Uterus (tissue), 4 donors: ENCODE measurements around the gene CSDE1. TPM values are rescaled to one million over a fixed set of nuclear protein-coding genes. Genes with fewer than 3 reads are reported as not detected.

Experiments used
- DNase-seq, 2 donors: peaks; one replicate each; pipeline ENCODE4 v3.0.0-alpha.2; 2019 to 2020
- H3K27ac ChIP-seq, 2 donors: fragments of 200-600 bp; sonication (generic); 1 replicate in 1 of 2; 2 replicates in 1 of 2; pipeline ENCODE4 v1.5.1; 2016 to 2018
- H3K27me3 ChIP-seq, 2 donors: fragments of 200-600 bp; sonication (generic); one replicate each; pipeline ENCODE4 v1.5.1; 2018 to 2019; ENCODE audit warnings: control low read depth in 1 of 2
- H3K36me3 ChIP-seq, 2 donors: fragments of 200-600 bp; sonication (generic); one replicate each; pipeline ENCODE4 v1.5.1; 2019; ENCODE audit warnings: control low read depth in 1 of 2
- H3K4me1 ChIP-seq, 2 donors: fragments of 200-600 bp; sonication (generic); one replicate each; pipeline ENCODE4 v1.5.1; 2018 to 2019; ENCODE audit warnings: control low read depth in 1 of 2
- H3K4me3 ChIP-seq, 2 donors: fragments of 200-600 bp; sonication (generic); 1 replicate in 1 of 2; 2 replicates in 1 of 2; pipeline ENCODE4 v1.5.1; 2018 to 2019; ENCODE audit warnings: mild to moderate bottlenecking in 1 of 2
- H3K9me3 ChIP-seq, 2 donors: fragments of 200-600 bp; sonication (generic); one replicate each; pipeline ENCODE4 v1.5.1; 2019; ENCODE audit warnings: control low read depth in 1 of 2
- POLR2A ChIP-seq, 2 donors: fragments of 450-650 bp; IDR thresholded peaks; one replicate each; pipeline ENCODE4 v1.6.1; 2016; ENCODE audit warnings: antibody characterized with exemption in 2 of 2, mild to moderate bottlenecking in 1 of 2, moderate library complexity in 1 of 2
- intact Hi-C: fragments of 100-400 bp; cut with DNase I; formaldehyde crosslinking; loops from one replicate; pipeline ENCODE4 v1.15.1; 2023; ENCODE audit warnings: low total_unique reads
- total RNA-seq, 4 donors: library from RNA; depleted of rRNA in 3 of 4; stranded (reverse); fragments of >200 nt in 3 of 4; gene quantifications; one replicate each; pipeline versions ENCODE4 v1.1.0 to v1.2.4, GENCODE V29; 2014 to 2023
- TF ChIP-seq, protein P1 (sequence below), 4 experiments: fragments of 200-600 bp in 2 of 4; fragments of 450-650 bp in 2 of 4; sonication (generic) in 2 of 4; IDR thresholded peaks; one replicate each; pipeline ENCODE4 v1.5.1; 2016 to 2019; ENCODE audit warnings: antibody characterized with exemption in 4 of 4, mild to moderate bottlenecking in 2 of 4, moderate library complexity in 1 of 4
- donor health status: DM: yes; HTN: yes; CAD: no.

Gene CSDE1
- total RNA-seq, 4 donors from 2014 or later: 247 to 1,200 (median 856) TPM

DNA sequence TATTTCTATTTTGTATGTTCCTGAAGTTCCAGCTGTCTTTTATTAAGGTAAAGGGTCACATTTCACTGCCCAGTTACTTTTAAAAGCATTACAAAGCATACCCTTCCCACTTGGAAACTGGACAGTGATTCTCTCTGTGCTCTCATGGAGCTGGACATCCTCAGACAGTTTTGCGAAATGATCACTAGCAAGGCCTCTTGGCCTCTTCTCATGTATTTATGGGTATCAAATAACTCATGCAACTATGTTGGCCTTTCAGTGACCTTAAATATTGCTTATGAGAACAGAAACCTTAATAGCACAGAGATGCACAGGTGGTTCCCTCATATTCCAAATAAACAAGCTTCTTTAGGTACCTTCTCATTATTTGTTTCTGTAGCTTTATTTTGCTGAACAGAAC, 54.5 kb downstream of the CSDE1 start:
- no peak overlapping the region for H3K4me3 ChIP-seq
- TF ChIP-seq POLR2A (IDR thresholded peaks at IDR 0.05): no peak
- TF ChIP-seq, protein P1, sequence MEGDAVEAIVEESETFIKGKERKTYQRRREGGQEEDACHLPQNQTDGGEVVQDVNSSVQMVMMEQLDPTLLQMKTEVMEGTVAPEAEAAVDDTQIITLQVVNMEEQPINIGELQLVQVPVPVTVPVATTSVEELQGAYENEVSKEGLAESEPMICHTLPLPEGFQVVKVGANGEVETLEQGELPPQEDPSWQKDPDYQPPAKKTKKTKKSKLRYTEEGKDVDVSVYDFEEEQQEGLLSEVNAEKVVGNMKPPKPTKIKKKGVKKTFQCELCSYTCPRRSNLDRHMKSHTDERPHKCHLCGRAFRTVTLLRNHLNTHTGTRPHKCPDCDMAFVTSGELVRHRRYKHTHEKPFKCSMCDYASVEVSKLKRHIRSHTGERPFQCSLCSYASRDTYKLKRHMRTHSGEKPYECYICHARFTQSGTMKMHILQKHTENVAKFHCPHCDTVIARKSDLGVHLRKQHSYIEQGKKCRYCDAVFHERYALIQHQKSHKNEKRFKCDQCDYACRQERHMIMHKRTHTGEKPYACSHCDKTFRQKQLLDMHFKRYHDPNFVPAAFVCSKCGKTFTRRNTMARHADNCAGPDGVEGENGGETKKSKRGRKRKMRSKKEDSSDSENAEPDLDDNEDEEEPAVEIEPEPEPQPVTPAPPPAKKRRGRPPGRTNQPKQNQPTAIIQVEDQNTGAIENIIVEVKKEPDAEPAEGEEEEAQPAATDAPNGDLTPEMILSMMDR (IDR thresholded peaks at IDR 0.05): no peak
- DNase-seq: no peak
- H3K27me3 ChIP-seq: no peaks in the 10 kb centered on the region
- no peaks in the 10 kb centered on the region for H3K9me3 ChIP-seq
- intact Hi-C loops: no loop called here
- no peak overlapping the region for H3K27ac ChIP-seq
- no peaks in the 10 kb centered on the region for H3K4me1 ChIP-seq
- H3K36me3 ChIP-seq: no peaks in the 10 kb centered on the region

- TF ChIP-seq, protein P1 (IDR thresholded peaks at IDR 0.05): no peak
- TF ChIP-seq POLR2A (IDR thresholded peaks at IDR 0.05): no peak
- H3K4me3 ChIP-seq: no peak overlapping the region
- intact Hi-C loops: no loop called here
Measured at GRCh38 chr1:114702737-114703136, 55.0 kb downstream of the CSDE1 start.

DNA sequence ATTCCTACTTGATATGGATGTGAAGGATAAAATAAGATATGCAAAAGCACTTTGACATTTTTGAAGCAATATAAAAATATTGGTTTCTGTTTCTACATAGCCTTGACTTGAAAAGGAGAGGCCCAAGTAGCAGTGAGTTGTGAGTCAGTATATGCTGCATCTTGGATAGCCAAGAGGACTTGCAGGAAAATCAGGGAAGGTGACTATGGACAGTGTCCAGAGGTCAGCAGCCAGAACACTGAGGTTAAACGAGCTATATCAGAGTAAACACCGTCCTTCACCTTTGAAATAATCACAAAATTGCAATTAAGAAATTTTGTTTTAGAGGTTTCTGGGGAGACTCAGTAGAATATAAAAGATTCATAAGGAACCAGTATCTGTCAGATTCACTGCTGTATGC, 55.9 kb downstream of the CSDE1 start:
- Histone ChIP-seq H3K9me3 (no peaks in the 10 kb centered on the region), H3K27me3 (no peaks in the 10 kb centered on the region), H3K27ac (no peak overlapping the region), H3K4me1 (no peaks in the 10 kb centered on the region), H3K36me3 (no peaks in the 10 kb centered on the region), H3K4me3 (no peak overlapping the region)
- DNase-seq: no peak
- no peak for TF ChIP-seq POLR2A (IDR thresholded peaks at IDR 0.05)
- TF ChIP-seq, protein P1 (IDR thresholded peaks at IDR 0.05): no peak
- intact Hi-C loops: no loop called here

More at GRCh38 chr1:114702737-114703136, 55.0 kb downstream of the CSDE1 start:
- Histone ChIP-seq H3K4me1 (no peaks in the 10 kb centered on the region), H3K9me3 (no peaks in the 10 kb centered on the region), H3K36me3 (no peaks in the 10 kb centered on the region), H3K27ac (no peak overlapping the region), H3K27me3 (no peaks in the 10 kb centered on the region)
- no peak for DNase-seq

- H3K27ac ChIP-seq: no peak overlapping the region
- no peaks in the 10 kb centered on the region for H3K36me3 ChIP-seq
Measured at GRCh38 chr1:114700036-114700600, 57.7 kb downstream of the CSDE1 start.

GRCh38 chr1:114696810-114697209, 61.0 kb downstream of the CSDE1 start:
- no peaks in the 10 kb centered on the region for H3K4me1 ChIP-seq
- DNase-seq: no peak
- H3K27me3 ChIP-seq: no peaks in the 10 kb centered on the region
- no peak overlapping the region for H3K27ac ChIP-seq
- no peaks in the 10 kb centered on the region for H3K36me3 ChIP-seq
- no peaks in the 10 kb centered on the region for H3K9me3 ChIP-seq
- H3K4me3 ChIP-seq: no peak overlapping the region
- intact Hi-C loops: no loop called here
- TF ChIP-seq, protein P1 (IDR thresholded peaks at IDR 0.05): no peak
- no peak for TF ChIP-seq POLR2A (IDR thresholded peaks at IDR 0.05)

More at GRCh38 chr1:114700036-114700600, 57.7 kb downstream of the CSDE1 start:
- H3K4me3 ChIP-seq: no peak overlapping the region
- intact Hi-C loops: no loop called here
- no peak for DNase-seq
- no peaks in the 10 kb centered on the region for H3K9me3 ChIP-seq
- H3K4me1 ChIP-seq: no peaks in the 10 kb centered on the region
- TF ChIP-seq, protein P1 (IDR thresholded peaks at IDR 0.05): no peak
- TF ChIP-seq POLR2A (IDR thresholded peaks at IDR 0.05): no peak
- H3K27me3 ChIP-seq: no peaks in the 10 kb centered on the region
